Measurements from ENCODE around the gene ZNF678. TPM values are rescaled to one million over a fixed set of nuclear protein-coding genes. Genes with fewer than 3 reads are reported as not detected.

Gene ZNF678
- total and polyA plus RNA-seq, 8 donors: 0.65 to 34.1 (median 4.7) TPM

DNA sequence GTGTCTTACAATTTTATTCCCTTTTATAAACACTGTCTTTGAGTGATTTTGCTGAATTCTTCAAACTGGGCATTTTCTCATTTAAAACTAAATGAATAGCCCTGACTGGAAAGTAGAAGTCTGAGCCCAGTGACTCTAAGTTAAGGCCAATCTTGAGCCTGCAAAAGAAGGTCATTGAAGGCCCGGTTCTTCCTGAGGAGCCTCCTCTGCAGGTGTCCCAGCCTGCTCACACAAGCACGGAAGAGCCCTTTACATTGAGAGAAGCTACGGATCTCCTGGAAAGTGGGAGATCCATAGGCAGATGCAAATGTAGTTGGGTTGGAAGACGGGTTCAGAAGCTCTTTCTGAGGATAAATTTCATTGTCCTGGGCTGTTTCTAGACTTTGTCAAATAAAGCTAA, 3.9 kb downstream of the ZNF678 start:
- Histone ChIP-seq H3K9me3 (no peaks in the 10 kb centered on the region), H3K27me3 (no peaks in the 10 kb centered on the region), H3K4me1 (peaks cover 7 to 19% (median 12%) of the 10 kb centered on the region in 4 donors), H3K4me3 (no peak overlapping the region), H3K27ac (no peak overlapping the region), H3K36me3 (peaks cover 0 to 4% (median 1%) of the 10 kb centered on the region in 4 donors)
- TF ChIP-seq POLR2AphosphoS5 (IDR thresholded peaks at IDR 0.05): no peak
- no peak for TF ChIP-seq POLR2A (IDR thresholded peaks at IDR 0.05)
- TF ChIP-seq EP300 (IDR thresholded peaks at IDR 0.05): no peak
- 87 to 90% (median 89%) methylated on average over 4 of the region's 4 CpGs for WGBS, 5 donors
- intact Hi-C loops (cut with DNase I; ENCODE audit: low total_unique reads): no loop called here
- DNase-seq: no peak

DNA sequence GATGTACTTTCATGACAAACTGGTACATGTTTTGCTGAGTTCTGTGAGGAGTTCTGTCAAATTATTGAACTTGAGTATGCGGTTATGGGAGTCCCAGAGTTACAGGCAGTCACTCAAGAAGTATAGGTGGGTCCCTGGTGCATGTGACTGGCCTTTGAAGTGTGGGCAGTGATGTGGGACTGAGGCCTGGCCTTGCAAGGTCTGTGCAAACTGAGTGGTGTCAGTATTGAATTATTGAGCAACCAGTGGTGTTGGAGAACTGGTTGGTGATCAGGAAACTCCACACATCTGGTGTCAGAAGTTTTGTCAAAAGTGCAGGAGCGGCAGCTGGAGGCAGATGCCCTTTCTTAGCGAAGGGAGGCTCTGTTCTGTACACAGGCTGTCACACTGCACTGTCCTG, 5.2 kb downstream of the ZNF678 start:
- no peak for TF ChIP-seq POLR2A (IDR thresholded peaks at IDR 0.05)
- TF ChIP-seq, protein P1, sequence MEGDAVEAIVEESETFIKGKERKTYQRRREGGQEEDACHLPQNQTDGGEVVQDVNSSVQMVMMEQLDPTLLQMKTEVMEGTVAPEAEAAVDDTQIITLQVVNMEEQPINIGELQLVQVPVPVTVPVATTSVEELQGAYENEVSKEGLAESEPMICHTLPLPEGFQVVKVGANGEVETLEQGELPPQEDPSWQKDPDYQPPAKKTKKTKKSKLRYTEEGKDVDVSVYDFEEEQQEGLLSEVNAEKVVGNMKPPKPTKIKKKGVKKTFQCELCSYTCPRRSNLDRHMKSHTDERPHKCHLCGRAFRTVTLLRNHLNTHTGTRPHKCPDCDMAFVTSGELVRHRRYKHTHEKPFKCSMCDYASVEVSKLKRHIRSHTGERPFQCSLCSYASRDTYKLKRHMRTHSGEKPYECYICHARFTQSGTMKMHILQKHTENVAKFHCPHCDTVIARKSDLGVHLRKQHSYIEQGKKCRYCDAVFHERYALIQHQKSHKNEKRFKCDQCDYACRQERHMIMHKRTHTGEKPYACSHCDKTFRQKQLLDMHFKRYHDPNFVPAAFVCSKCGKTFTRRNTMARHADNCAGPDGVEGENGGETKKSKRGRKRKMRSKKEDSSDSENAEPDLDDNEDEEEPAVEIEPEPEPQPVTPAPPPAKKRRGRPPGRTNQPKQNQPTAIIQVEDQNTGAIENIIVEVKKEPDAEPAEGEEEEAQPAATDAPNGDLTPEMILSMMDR (IDR thresholded peaks at IDR 0.05): no peak
- no peak for TF ChIP-seq POLR2AphosphoS5 (IDR thresholded peaks at IDR 0.05)
- intact Hi-C loops (cut with DNase I; ENCODE audit: low total_unique reads): no loop called here
- peaks cover 0 to 8% (median 4%) of the 10 kb centered on the region in 4 donors for H3K36me3 ChIP-seq
- H3K9me3 ChIP-seq: no peaks in the 10 kb centered on the region
- H3K4me1 ChIP-seq: peaks cover 7 to 19% (median 12%) of the 10 kb centered on the region in 4 donors
- 80 to 98% (median 95%) methylated on average over 3 of the region's 3 CpGs for WGBS, 5 donors
- H3K27me3 ChIP-seq: no peaks in the 10 kb centered on the region
- H3K4me3 ChIP-seq: no peak overlapping the region
- H3K27ac ChIP-seq: no peak overlapping the region
- no peak for DNase-seq

DNA sequence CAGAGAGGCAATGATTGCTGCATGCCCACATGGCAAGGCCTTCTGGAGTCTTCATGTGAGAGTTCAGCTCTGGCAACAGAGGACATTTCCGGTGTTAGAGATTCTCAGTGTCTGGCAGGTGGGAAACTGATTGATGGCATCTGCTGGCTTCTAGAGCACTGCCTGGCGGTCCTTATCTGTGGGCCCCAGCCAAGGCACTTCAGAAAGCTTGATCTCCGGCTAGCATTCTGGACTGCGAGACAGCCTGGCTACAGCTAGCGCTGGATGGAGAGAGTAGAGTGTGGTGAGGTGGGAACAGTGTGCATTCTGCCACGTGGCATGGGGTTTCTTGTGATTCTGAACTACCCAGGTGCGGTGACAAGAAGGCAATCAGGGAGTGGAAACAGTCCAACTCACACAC, 9.4 kb downstream of the ZNF678 start:
- Histone ChIP-seq H3K27me3 (no peaks in the 10 kb centered on the region), H3K4me3 (no peak overlapping the region), H3K36me3 (peaks cover 0 to 8% (median 4%) of the 10 kb centered on the region in 4 donors), H3K9me3 (peaks cover 0 to 26% (median 6%) of the 10 kb centered on the region in 4 donors), H3K27ac (no peak overlapping the region), H3K4me1 (peaks cover 0 to 5% (median 0%) of the 10 kb centered on the region in 4 donors)
- TF ChIP-seq POLR2AphosphoS5 (IDR thresholded peaks at IDR 0.05) (no peak), EP300 (IDR thresholded peaks at IDR 0.05) (no peak), POLR2A (IDR thresholded peaks at IDR 0.05) (no peak)
- TF ChIP-seq, protein P1 (IDR thresholded peaks at IDR 0.05): no peak
- intact Hi-C loops (cut with DNase I; ENCODE audit: low total_unique reads): no loop called here
- WGBS, 5 donors: 83 to 90% (median 89%) methylated on average over 7 of the region's 7 CpGs
- DNase-seq: no peak

DNA sequence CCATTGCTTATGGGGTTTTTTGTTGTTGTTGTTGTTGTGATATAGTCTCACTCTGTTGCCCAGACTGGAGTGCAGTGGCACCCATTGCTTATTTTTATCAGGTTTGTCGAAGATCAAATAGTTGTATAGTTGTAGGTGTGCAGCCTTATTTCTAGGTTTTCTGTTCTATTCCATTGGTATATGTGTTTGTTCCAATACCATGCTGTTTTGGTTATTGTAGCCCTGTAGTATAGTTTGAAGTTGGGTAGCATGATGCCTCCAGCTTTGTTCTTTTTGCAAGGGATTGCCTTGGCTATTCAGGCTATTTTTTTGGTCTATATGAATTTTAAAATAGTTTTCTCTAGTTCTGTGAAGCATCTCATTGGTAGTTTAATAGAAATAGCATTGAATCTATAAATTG, 11.6 kb downstream of the ZNF678 start:
- Histone ChIP-seq H3K4me1 (no peaks in the 10 kb centered on the region), H3K36me3 (peaks cover 0 to 8% (median 4%) of the 10 kb centered on the region in 4 donors), H3K27me3 (no peaks in the 10 kb centered on the region), H3K9me3 (peaks cover 0 to 32% (median 6%) of the 10 kb centered on the region in 4 donors), H3K4me3 (no peak overlapping the region), H3K27ac (no peak overlapping the region)
- no peak for TF ChIP-seq EP300 (IDR thresholded peaks at IDR 0.05)
- TF ChIP-seq, protein P1 (IDR thresholded peaks at IDR 0.05): no peak
- WGBS, 5 donors: 92 to 100% (median 96%) methylated on average over 1 of the region's 1 CpG
- DNase-seq: no peak
- intact Hi-C loops (cut with DNase I; ENCODE audit: low total_unique reads): no loop called here

DNA sequence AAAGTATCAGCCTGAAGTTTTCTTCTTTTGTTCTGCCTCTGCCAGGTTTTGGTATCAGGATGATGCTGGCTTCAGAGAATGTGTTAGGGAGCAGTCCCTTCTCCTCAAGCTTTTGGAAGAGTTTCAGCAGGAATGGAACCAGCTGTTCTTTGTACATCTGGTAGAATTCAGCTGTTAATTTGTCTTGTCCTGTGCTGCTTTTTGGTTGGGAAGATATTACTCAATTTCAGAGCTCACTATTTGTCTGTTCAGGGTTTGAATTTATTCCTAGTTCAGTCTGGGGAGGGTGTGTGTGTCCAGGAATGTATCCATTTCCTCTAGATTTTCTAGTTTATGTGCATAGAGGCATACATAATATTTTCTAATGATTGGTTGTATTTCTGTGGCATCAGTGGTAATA, 12.8 kb downstream of the ZNF678 start:
- intact Hi-C loops (cut with DNase I; ENCODE audit: low total_unique reads): no loop called here
- H3K4me3 ChIP-seq: no peak overlapping the region
- peak in 1 of 2 donors; percentile 51 for DNase-seq
- H3K4me1 ChIP-seq: no peaks in the 10 kb centered on the region
- H3K27me3 ChIP-seq: no peaks in the 10 kb centered on the region
- TF ChIP-seq POLR2A (IDR thresholded peaks at IDR 0.05) (no peak), EP300 (IDR thresholded peaks at IDR 0.05) (no peak), POLR2AphosphoS5 (IDR thresholded peaks at IDR 0.05) (no peak)
- TF ChIP-seq, protein P1 (IDR thresholded peaks at IDR 0.05): no peak
- peaks cover 0 to 8% (median 4%) of the 10 kb centered on the region in 4 donors for H3K36me3 ChIP-seq
- H3K9me3 ChIP-seq: peaks cover 0 to 32% (median 6%) of the 10 kb centered on the region in 4 donors
- H3K27ac ChIP-seq: no peak overlapping the region
